ENCODE measurements around the gene CCDC47. TPM values are rescaled to one million over a fixed set of nuclear protein-coding genes. Genes with fewer than 3 reads are reported as not detected.
"Not testable (repeated sequence)": the region's sequence is repeated elsewhere in the genome, so short reads cannot be mapped to it uniquely, and the experiment has no call there.

CCDC47 gene
- total RNA-seq, 6 experiments from 2014 or later, result 70.5 to 83.2 (median 74.8) TPM

DNA sequence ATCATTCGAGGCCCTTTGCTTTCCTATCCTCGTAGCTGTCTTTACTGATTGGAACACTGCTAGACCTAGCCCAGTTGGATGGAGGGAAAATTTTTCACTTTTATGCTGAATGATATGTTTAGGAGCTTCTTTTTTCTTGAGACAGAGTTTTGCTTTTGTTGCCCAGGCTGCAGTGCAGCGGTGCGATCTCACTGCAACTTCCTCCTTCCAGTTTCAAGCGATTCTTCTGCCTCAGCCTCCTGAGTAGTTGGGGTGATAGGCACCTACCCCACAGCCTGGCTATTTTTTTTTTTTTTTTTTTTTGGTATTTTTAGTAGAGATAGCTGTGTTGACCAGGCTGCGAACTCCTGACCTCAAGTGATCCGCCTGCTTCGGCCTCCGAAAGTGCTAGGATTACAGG lies 36.6 kb upstream of the CCDC47 start:
- DNase-seq, result no peak
- Mint-ChIP-seq H3K27me3 (ENCODE audit: insufficient read depth) (no peaks in the 10 kb centered on the region), H3K4me1 (ENCODE audit: low read depth) (no peaks in the 10 kb centered on the region), H3K4me3 (no peak overlapping the region), H3K27ac (no peak overlapping the region), H3K9me3 (no peaks in the 10 kb centered on the region), H3K36me3 (ENCODE audit: low read depth) (peaks cover 66% of the 10 kb centered on the region)
- TF ChIP-seq CTCF (IDR thresholded peaks at IDR 0.05), result no peak

DNA sequence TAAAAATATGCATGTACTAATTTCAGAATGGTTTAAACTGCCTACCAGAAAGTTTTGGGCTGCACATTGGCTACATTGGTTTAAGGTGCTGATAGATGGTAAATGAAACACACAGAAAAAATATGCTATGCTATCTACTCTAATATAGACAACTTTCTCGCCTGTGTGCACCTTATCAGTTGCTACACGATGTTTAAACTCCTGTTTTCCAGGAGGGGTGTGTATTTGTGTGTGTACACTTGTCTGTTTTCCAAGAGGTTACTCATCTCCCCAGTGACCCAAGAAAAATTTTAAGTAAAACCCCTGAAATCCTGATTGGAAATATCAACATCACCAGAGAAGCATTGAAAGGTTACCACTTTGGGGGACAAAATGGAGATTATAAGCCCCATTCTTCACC lies 32.2 kb upstream of the CCDC47 start:
- Mint-ChIP-seq H3K36me3 (ENCODE audit: low read depth) (peaks cover 46% of the 10 kb centered on the region), H3K27ac (no peak overlapping the region), H3K4me3 (no peak overlapping the region), H3K4me1 (ENCODE audit: low read depth) (no peaks in the 10 kb centered on the region), H3K9me3 (no peaks in the 10 kb centered on the region), H3K27me3 (ENCODE audit: insufficient read depth) (no peaks in the 10 kb centered on the region)
- TF ChIP-seq CTCF (IDR thresholded peaks at IDR 0.05), result no peak
- DNase-seq, result no peak

DNA sequence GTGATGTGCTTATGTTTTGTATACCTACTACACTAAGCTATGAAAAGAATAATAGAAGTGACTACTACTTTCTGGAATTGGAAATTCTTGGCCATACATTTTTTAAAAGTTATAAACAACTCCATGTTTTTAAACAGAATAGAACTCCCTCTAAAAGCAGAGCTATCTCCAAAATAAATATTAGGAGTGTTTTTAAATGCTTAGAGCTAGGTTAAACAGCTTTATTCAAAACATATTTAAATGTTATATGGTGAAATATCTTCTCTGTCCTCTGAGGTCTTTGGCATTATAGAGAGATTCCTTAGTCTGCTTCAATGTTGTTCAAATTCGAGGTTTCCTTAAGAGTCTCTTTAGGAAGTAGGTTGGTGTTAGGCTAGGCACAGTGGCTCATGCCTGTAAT lies 30.9 kb upstream of the CCDC47 start:
- no peak for DNase-seq
- H3K9me3 Mint-ChIP-seq, result no peaks in the 10 kb centered on the region
- peak overlapping the region; percentile 7; the same call in 1 of the 2 replicates for H3K27ac Mint-ChIP-seq
- H3K4me1 Mint-ChIP-seq (ENCODE audit: low read depth), result no peaks in the 10 kb centered on the region
- no peak for TF ChIP-seq CTCF (IDR thresholded peaks at IDR 0.05)
- peaks cover 51% of the 10 kb centered on the region for H3K36me3 Mint-ChIP-seq (ENCODE audit: low read depth)
- no peak overlapping the region for H3K4me3 Mint-ChIP-seq
- no peaks in the 10 kb centered on the region for H3K27me3 Mint-ChIP-seq (ENCODE audit: insufficient read depth)

DNA sequence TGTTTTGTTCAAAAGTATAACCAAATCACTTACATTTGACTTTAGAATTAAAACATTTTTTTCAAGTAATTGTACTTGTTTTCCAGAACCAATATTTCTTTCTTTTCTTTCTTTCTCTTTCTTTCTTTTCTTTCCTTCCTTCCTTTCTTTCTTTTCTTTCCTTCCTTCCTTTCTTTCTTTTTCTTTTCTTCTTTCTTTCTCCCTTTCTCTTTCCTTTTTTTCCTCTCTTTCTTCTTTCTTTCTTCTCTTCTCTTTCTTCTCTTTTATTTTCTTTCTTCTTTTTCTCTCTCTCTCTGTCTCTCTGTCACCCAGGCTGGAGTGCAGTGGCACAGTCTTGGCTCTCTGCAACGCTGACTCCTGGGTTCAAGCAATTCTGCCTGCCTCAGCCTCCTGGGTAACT lies 27.4 kb upstream of the CCDC47 start:
- H3K9me3 Mint-ChIP-seq, result no peaks in the 10 kb centered on the region
- DNase-seq, result no peak
- no peak for TF ChIP-seq CTCF (IDR thresholded peaks at IDR 0.05)
- peak overlapping the region; percentile 12; the same call in 1 of the 2 replicates for H3K27ac Mint-ChIP-seq
- no peaks in the 10 kb centered on the region for H3K4me1 Mint-ChIP-seq (ENCODE audit: low read depth)
- H3K27me3 Mint-ChIP-seq (ENCODE audit: insufficient read depth), result no peaks in the 10 kb centered on the region
- no peak overlapping the region for H3K4me3 Mint-ChIP-seq
- peaks cover 36% of the 10 kb centered on the region for H3K36me3 Mint-ChIP-seq (ENCODE audit: low read depth)

GRCh38 chr17:63798572-63799106 lies 25.2 kb upstream of the CCDC47 start:
- no peaks in the 10 kb centered on the region for H3K9me3 Mint-ChIP-seq
- H3K36me3 Mint-ChIP-seq (ENCODE audit: low read depth), result peaks cover 38% of the 10 kb centered on the region
- H3K4me3 Mint-ChIP-seq, result no peak overlapping the region
- H3K27ac Mint-ChIP-seq, result no peak overlapping the region
- TF ChIP-seq CTCF (IDR thresholded peaks at IDR 0.05), result no peak
- no peaks in the 10 kb centered on the region for H3K4me1 Mint-ChIP-seq (ENCODE audit: low read depth)
- no peaks in the 10 kb centered on the region for H3K27me3 Mint-ChIP-seq (ENCODE audit: insufficient read depth)
- no peak for DNase-seq

DNA sequence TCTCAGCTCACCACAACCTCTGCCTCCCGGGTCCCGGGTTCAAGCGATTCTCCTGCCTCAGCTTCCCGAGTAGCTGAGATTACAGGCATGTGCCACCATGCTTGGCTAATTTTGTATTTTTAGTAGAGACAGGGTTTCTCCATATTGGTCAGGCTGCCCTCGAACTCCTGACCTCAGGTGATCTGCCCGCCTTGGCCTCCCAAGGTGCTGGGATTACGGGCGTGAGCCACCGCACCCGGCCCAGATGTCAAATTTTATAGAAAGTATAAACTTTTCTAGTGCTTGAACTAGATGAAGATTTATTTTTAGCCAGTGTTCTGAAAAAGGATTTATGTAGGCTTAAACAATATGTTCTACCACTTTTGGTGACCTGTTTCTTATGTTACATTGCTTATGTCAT lies 23.0 kb upstream of the CCDC47 start:
- not testable (repeated sequence) for H3K27me3 Mint-ChIP-seq (ENCODE audit: insufficient read depth); H3K27ac Mint-ChIP-seq; DNase-seq; H3K4me1 Mint-ChIP-seq (ENCODE audit: low read depth); H3K9me3 Mint-ChIP-seq; H3K4me3 Mint-ChIP-seq
- peaks cover 44% of the 10 kb centered on the region for H3K36me3 Mint-ChIP-seq (ENCODE audit: low read depth)
